Coronary artery (tissue), 2 donors: ENCODE results near the gene MAP1B.

Experiments used
- DNase-seq: peaks from one replicate; pipeline ENCODE4 v3.0.0-alpha.2; 2017; ENCODE audit warnings: low spot score
- H3K27ac ChIP-seq, 2 donors: fragments of 200-600 bp; sonication (generic); one replicate each; pipeline ENCODE4 v1.5.1; 2016 to 2019
- H3K4me3 ChIP-seq: fragments of 200-600 bp; sonication (generic); 2 replicates; pipeline ENCODE4 v1.5.1; 2016; ENCODE audit warnings: mild to moderate bottlenecking, moderate library complexity
- CTCF ChIP-seq: fragments of 200-600 bp; sonication (generic); IDR thresholded peaks from one replicate; pipeline ENCODE4 v1.5.1; 2019; ENCODE audit warnings: antibody characterized with exemption

MAP1B gene

GRCh38 chr5:72179816-72180440 is 72.7 kb downstream of the MAP1B start:
- no peak for DNase-seq
- Histone ChIP-seq H3K27ac (peak overlapping the region; percentile 82 to 85), H3K4me3 (peak overlapping the region; percentile 58)
- TF ChIP-seq CTCF: no peak

GRCh38 chr5:72180925-72181324 is 73.7 kb downstream of the MAP1B start:
- Histone ChIP-seq H3K4me3 (peak overlapping the region; percentile 58), H3K27ac (peak overlapping the region; percentile 46 to 75)
- DNase-seq: no peak
- TF ChIP-seq CTCF: no peak

GRCh38 chr5:72182686-72183085 is 75.4 kb downstream of the MAP1B start:
- no peak overlapping the region for H3K27ac ChIP-seq
- no peak for TF ChIP-seq CTCF
- DNase-seq: no peak
- H3K4me3 ChIP-seq: peak overlapping the region; percentile 6

- H3K4me3 ChIP-seq: no peak overlapping the region
- no peak for TF ChIP-seq CTCF
- no peak overlapping the region for H3K27ac ChIP-seq
- DNase-seq: no peak
Measured at GRCh38 chr5:72183101-72183520, 75.8 kb downstream of the MAP1B start.

GRCh38 chr5:72184408-72184807 is 77.1 kb downstream of the MAP1B start:
- Histone ChIP-seq H3K4me3 (no peak overlapping the region), H3K27ac (no peak overlapping the region)
- no peak for TF ChIP-seq CTCF
- DNase-seq: no peak

- DNase-seq: no peak
- TF ChIP-seq CTCF: no peak
- Histone ChIP-seq H3K27ac (no peak overlapping the region), H3K4me3 (no peak overlapping the region)
Measured at GRCh38 chr5:72185496-72186329, 78.4 kb downstream of the MAP1B start.
